NK-92 (cell line): ENCODE data around the gene DKK1.

ENCODE experiments used
- DNase-seq: peaks from one replicate; lab custom pipeline; 2025; ENCODE audit not compliant: unreplicated experiment; lab: John Stamatoyannopoulos, UW

The DKK1 gene

DNA sequence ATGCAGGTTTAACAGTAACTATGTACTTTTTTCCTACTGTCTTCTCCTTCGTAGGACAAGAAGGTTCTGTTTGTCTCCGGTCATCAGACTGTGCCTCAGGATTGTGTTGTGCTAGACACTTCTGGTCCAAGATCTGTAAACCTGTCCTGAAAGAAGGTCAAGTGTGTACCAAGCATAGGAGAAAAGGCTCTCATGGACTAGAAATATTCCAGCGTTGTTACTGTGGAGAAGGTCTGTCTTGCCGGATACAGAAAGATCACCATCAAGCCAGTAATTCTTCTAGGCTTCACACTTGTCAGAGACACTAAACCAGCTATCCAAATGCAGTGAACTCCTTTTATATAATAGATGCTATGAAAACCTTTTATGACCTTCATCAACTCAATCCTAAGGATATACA is 2.4 kb downstream of the DKK1 start:
- no peak for DNase-seq

DNA sequence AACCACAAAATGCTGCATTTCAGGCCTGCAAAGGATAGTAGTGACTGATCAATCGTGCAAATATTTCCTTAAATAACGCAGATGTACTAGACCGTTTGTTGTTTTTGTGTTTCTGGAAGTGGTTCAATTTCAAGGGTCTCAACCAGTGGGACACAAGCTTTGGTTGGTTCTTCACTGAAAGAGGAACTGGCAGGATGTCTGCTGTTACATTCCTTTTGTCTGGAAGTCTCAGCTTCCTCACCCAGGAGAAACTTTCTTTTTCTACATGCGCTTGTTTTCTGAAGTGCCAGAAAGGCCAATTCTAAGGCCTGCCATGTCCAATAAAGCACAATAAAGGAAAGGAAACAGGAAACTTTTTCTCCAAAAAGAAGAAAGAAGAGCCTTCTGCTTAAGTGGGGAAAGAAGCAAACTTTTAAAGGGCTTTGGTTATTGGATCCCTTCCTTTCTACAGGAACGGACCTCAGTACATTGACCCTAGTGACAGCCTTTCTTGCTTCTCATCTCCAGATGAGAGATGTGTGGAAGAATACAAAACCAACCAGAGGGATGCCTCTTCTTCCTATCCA is 4.1 kb downstream of the DKK1 start:
- no peak for DNase-seq

DNA sequence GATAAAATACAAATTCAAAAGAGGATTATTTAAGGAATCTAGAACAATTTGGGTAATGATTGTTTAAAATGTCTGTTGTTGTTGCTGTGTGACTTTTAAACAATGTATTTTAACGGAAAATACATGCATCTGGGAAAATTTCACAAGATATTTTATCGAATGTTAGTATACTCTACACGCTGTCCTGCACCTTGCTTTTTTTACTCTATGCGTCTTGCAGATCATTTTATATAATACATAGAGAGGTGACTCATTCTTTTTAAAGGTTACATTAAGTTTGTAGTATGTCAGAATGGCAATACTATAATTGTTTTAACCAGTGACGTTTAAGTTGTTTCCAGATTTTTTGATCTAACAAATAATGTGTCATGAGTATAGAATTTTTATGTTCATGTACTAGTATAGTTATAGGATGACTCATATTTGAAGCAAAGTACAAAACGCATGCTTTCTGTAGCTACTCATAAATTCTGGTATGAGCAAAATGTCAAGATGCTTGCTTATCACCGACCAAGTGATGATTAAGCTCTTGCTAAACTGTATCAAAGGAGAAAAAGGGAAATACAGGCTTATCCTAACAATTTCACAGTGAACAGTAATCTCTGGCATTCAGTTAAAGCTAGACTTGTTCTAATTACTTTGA is 4.9 kb downstream of the DKK1 start:
- DNase-seq: no peak

DNA sequence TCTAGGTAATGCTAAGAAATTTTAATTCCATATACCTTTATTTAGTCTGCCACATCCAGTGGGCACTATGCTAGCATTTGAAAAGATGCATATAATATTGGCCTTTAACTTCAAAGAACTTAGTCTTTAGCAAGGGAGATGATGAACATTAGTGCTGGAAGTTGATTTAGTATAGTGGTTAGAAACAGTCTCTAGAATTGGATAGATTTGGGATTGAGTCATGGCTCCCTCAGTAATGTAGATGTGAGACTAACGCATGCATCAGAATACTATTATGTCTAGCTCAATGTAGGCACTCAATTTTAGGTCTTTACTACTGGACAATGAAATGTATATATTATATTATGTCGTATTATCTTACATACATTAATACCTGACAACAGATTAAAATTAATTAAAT is 5.8 kb downstream of the DKK1 start:
- DNase-seq: no peak

DNA sequence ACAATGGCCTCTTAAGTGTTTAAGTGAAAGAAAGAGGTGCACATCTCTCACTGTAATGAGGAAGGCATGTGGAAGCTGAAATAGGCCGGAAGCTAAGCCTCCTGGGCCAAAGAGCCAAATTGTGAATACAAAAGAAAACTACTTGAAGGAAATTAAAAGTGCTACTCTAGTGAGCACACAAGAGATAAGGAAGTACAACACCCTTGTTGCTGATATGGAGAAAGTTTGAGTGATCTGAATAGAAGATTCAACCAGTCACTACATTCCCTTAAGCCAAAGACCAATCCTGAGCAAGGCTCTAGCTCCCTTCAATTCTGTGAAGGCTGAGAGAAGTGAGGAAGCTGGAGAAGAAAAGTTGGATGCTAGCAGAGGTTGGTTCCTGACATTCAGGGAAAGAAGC is 8.2 kb downstream of the DKK1 start:
- DNase-seq: no peak

DNA sequence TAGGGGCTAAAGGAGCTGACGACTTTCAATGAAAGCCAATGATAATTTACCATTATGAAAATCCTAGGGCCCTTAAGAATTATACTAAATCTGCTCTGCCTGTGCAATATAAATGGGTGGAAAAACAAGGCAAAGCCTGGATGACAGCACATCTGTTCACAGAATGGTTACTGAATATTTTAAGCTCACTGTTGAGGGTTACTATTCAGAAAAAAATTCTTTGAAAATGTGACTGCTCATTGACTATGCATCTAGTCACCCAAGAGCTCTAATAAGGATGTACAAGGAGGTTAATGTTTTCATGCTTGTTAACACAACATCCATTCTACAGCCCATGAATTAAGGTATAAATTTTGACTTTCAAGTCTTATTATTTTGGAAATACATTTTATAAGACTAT is 8.9 kb downstream of the DKK1 start:
- no peak for DNase-seq

DNA sequence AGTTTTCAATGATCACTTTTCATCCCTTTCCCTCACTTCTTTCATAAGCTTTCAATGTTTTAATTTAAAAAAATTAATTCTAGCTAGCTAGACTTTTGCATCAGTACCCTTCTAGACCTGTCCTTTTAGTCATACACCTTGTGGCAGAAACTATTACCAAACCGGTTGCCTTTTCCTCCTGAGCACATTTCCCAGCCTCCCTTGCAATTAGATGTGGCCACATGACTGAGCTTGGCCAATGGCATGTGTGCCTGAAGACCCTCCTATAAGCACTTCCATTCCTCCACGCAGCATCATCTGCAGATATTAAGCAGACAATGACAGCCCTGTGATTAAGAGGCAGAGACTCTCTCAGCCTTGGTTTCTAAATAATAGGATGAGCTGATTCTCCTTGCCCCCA is 12.3 kb downstream of the DKK1 start:
- no peak for DNase-seq

DNA sequence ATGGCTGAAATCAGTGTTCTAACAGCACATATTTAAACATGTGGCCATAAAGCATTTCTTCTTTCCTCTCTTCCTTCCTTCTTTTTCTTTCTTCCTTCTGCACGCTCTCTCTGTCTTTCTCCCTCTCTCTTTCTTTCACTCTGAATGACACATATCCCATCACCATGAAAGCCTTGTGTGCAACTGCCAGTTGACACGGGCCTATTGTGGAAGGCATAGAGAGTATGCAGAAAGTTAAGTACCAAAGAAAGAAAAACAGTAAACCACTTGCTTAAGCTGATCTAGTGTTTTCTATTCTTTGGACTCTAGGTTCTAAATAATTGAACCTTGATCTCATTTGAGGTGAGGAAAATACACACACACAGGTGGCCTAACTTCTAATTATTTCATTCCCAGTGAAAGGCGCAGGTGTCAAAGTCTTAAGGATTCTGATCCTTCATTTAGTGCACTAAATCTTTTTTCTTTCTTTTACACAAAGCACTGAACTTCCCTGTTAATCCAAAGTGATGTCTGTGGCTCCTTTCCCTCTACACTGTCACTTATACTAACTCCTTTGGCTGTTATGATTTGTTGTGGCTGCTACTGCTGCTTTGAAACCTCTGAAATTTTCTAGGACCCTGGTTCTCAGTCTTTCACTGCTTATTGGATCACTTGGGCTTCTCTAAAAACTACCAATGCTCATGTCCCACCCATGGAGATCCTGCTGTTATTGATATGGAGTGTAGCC is 17.7 kb downstream of the DKK1 start:
- no peak for DNase-seq

DNA sequence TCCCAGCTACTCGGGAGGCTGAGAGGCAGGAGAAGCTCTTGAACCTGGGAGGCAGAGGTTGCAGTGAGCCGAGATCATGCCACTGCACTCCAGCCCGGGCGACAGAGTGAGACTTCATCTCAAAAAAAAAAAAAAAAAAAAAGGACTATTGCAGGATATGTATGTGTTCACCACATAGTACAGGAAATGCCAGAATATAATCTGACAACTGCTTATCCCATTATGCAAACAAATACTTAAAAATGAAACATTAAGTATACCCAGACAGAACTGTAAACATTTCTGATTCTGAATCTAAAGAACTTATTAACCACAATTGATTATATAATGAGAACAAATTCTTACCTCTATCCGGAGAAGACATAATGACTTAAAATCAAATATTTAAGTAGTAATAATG is 18.7 kb downstream of the DKK1 start:
- no peak for DNase-seq

DNA sequence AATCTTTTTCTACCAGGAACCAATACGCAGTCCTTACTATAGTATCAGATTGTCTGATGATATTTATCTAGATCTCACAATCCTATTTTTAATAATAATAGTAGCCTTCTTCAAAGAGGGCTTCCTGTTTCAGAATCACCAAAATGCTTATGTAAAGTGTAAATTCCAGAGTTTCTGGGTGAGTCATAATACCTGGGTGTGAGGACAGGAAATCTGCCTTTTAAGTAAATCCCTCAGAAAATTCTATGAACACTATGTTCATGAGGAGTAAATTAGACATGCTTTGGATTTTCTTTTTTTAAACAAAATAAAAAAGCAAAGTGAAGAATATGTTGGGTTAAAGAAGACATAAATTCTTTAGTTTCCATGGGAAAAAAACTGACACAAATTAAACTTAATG is 20.5 kb downstream of the DKK1 start:
- no peak for DNase-seq

DNA sequence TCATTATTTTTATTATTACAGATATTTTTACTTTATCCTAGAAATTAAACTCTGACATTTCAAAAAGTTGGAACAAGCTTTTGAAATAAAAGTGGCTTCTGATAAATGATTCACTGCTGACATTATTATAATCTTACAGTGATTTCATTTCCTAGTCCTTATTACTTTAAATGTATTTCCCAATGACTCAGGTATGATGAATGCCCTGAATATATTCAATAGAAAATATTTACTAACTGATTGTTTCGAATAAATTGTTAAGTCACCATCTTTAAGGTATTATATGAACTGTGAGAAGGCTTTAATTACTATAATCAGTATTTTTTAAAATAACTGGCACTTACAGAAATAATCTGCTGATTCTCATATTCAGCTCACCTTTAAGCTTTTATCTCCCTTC is 21.6 kb downstream of the DKK1 start:
- no peak for DNase-seq

DNA sequence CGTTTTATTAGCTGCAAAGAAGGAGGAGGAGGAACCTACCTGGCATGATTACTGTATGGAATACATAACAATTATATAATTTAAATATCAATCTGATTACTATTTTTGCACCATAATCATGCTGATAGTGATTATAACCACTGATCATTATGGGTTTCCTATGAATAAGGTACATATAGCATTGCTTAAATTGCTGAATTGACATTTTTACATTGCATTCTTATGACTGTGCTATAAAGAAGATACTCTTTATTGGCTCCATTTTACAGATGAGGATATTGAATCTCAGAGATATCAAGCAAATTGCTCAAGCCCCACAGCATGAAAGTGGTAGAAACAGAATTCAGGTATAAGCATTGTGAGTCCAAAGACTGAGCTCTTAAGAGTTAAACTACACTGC is 23.1 kb downstream of the DKK1 start:
- no peak for DNase-seq

DNA sequence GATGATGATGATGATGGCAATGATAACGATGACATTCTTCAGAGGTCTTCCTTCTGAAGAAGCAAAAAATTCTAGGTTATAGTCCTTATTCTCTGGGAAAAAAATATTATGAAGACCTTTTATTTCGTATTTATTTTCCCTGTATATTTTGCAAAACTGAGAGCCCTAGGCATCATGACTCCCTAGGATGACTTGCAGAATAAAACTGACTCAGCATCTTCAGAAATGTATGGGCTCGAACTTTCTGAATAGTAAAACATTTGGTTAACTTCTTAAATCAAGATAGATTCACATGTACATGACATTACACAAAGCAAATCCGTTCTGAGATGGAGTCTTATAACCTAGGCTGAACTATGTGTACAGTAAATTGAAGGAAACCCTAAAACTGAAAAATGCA is 29.4 kb downstream of the DKK1 start:
- DNase-seq: no peak

DNA sequence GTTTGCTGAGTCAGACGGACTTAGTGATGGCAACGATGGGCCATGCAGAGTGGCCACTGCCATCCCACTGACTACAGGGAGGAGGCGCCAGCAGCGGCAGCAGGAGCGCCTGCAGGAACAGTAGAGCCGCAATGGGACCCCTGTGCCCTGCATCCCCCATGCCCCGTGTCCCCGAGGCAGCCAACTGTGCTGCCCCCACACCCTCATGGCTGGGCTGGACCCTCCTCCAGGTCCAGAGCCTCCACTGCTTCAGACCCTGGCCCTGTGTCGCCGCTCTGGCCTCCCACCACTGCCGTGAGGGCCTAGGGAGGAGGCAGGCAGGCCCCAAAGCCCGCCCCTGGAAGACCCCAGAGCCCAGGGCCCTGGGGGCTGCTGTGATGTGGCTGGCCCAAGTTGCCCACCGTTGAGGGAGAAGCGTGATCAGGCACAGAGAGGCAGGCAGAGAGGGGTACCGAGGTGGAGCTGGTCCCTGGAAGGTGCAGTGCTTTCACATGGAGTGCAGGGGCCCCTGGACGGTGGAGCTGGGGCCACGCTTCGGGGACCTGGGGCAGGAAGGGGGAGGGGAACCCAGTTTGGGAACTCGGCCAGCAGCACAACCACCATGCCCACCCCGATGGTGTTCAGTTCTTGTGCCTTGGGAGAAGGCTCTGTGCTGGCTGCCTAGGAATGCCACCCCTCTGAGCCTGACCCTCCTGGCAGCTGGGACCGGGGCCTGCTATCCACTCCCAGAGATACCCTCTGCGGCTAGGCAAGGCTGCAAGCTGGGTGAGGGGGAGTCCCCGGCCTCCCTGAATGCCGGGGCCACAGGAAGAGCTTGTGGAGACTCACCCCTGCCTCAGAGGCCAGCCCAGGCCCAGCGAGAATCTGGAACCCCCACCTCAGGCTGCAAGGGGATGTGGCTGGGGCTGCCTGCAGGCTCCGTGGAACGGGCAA is 32.6 kb downstream of the DKK1 start:
- no peak for DNase-seq

DNA sequence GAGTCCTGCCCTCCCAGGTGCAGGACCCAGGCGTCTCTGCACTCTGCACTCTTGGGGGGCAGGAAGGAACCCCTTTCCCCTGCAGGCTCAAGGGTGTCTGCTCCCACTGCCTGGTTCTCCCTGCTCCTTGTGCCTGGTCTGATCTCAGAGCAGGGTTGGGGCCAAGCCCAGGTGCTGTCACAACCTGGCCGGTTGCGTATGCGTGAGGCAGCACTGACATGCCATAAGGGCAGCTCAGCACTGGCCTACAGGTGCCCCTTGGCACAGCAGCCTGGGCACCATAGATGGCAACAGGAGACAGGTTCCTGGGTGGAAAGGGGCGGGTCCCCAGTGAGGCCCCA is 33.2 kb downstream of the DKK1 start:
- no peak for DNase-seq

DNA sequence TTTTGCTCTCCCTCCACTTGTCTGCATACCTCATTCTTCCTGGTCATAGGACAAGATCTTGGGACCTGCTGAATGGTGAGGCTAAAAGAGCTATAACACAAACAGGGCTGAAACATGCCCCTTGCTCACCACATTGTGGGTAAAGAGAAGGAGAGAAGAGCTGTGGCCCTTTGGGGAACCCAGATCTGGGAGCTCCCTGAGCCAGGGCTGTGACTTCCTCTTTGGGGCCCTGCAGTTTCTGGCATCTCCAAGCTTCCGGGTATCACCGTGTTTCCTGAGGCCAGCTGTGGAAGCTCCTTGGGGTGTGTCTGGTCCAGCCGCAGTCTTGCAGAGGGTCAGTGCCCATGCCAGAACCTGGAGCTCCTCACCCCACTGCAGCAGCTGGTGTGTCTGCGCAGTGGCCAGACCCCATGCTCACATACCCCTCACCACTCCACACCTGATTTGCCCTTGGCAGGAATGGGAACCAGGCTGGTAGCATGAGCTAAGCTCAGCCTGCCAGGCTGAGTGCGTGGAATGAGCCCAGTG is 34.0 kb downstream of the DKK1 start:
- no peak for DNase-seq

DNA sequence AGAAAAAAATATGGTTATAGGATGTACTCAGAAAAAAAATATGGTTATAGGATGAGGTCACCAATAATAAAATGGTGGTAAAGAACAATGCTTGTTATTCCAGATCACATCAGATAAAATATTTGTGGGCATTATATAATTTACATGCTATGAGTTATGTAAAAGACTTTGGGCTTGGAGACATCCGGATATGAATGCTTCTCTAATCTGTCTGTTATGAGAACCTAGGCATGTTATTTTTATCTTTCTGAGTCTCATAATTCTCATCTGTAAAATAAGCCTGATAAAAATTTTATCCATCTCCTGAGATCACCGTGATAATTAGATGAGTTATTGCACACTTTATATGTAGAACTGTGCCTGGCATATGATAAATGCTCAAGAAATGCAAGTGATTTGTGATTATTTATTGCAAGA is 37.8 kb downstream of the DKK1 start:
- no peak for DNase-seq

DNA sequence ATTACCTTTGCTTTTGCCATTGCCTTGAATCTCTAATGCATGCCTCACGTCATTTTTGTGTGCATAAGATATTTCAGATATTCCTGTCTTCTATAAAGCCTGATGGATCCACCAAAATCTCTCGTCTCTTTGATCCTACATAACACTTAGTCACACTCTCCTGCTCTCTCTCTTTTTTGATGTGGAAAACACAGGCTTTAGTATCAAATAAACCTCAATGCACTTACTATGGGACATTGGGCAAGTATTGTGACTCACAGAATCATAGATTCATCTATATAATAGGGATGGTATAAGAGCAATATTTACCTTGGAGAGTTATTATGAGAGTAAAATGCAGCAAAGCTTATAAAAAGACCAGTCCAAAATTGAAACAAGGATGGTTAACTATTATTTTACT is 39.1 kb downstream of the DKK1 start:
- no peak for DNase-seq

DNA sequence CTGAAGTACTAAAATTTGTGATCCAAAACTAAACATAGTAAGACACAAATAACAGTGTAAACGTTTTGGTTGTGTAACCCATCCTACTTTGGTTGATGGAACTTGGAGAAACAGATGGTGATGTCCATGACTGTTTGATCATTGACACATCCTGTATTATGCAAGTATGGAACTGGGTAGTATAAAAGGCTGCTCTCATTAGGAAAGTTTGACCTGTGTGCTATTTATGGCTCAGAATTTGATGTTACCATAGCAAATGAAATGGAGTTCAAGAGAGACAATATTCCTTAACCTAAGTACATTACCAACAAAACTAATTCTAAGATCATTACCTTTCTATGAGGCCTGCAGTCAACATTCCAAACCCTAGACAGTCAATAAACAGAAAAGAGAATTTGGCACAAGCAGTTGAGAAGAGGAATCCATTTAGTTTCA is 39.9 kb downstream of the DKK1 start:
- DNase-seq: no peak

DNA sequence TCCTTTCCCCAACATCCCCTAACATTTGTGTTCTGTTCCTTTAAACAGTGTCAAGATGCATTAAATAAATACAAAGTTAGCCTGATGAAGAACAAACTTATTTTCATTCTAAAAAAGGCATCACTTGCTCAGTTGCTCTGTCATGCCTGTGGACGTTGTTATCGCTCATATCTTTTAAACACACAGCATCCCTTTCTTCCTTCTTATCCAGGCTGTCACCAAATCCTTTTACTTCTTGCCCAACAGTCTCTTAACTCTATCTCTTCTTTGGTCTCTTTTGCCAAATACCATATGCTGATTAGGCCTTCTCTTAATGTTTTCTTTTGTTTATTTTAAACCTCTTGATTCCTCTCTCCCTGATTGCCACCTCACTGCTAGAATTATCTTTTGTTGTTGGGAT is 43.9 kb downstream of the DKK1 start:
- DNase-seq: no peak

DNA sequence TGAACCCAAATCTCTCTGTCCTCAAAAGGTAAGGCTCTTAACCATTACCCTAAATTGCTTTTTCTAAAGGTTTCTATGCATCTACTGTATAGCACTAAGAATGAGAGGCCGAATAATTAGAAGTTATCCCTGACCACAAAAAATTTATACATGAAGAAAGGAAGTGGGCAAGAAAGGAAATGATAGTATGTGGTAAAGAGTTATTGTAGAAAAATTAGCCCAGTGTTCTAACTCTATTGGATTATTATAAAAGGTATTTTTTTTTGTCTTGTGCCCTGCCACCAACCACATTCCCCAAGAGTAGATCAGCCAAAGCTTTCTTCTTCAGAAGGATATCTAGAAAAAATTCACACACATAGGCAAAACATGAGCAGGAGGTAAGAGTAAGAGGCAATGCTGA is 45.4 kb downstream of the DKK1 start:
- no peak for DNase-seq
